Measurements from ENCODE around the gene MACROD1.

DNA sequence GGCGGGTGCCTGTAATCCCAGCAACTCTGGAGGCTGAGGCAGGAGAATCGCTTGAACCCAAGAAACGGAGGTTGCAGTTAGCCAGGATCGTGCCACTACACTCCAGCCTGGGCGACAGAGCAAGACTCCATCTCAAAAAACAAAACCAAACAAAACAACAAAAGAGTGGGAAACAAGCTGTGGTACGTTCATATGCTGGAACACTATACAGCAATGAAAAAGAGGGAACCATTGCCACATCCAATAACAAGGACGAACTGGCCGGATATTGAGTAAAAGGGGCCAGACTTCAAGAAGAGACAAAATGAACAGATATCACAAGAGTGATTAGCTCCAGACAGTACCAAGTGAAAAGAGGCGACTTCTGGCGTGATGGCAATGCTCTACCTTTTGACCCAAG lies 4.9 kb downstream of the MACROD1 start:
- TF ChIP-seq, protein P1, sequence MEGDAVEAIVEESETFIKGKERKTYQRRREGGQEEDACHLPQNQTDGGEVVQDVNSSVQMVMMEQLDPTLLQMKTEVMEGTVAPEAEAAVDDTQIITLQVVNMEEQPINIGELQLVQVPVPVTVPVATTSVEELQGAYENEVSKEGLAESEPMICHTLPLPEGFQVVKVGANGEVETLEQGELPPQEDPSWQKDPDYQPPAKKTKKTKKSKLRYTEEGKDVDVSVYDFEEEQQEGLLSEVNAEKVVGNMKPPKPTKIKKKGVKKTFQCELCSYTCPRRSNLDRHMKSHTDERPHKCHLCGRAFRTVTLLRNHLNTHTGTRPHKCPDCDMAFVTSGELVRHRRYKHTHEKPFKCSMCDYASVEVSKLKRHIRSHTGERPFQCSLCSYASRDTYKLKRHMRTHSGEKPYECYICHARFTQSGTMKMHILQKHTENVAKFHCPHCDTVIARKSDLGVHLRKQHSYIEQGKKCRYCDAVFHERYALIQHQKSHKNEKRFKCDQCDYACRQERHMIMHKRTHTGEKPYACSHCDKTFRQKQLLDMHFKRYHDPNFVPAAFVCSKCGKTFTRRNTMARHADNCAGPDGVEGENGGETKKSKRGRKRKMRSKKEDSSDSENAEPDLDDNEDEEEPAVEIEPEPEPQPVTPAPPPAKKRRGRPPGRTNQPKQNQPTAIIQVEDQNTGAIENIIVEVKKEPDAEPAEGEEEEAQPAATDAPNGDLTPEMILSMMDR (IDR thresholded peaks at IDR 0.05), result no peak
- no peak for TF ChIP-seq POLR2A (IDR thresholded peaks at IDR 0.05)
